Stimulated activated naive CD8-positive, alpha-beta T cell treated with anti-CD3 and anti-CD28 coated beads, Interleukin-15, Interleukin-2, amounts not matched to agents 100 U/mL and 50 U/mL, for 24 hours (primary cell): Measurements from ENCODE around the gene GRIPAP1.

Experiments used
- ATAC-seq: fragments of 150-1000 bp; cut with Tn5 transposase; one replicate; pipeline ENCODE4 v1.10.0; 2021
- DNase-seq: peaks from one replicate; pipeline ENCODE4 v3.0.0; 2021

Gene GRIPAP1

DNA sequence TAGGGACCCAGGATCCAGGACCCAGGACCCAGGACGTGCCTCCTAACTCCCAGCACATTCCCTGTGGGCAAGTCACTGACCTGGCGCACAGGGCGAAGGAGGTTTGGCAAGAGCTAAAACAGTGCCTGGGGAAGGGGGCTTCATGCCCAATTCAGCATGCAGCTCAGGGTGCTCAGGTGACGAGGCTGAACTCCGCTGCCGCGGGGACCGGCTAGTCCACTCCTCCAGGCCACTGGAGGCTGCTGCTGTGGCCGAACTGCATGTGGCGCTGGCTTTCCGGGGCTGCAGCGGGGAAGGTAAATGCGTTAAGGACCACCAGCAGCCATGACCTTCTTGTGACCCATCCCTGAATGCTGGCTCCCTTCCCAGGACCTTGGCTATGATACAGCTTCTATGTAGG is 78.3 kb downstream of the GRIPAP1 start:
- no peak for ATAC-seq
- DNase-seq: no peak
